NCI-H2081 treated with DMSO at 0.1 percent for 48 hours (cell line): ENCODE results near the gene CDKN2B.
A peak's percentile ranks its signal among the peaks of the same experiment; 100 is the strongest.

Experiments
- DNase-seq: peaks from one replicate; lab custom pipeline; 2025; lab: John Stamatoyannopoulos, UW

CDKN2B gene

GRCh38 chr9:22033012-22033630, 24.0 kb upstream of the CDKN2B start:
- no peak for DNase-seq

GRCh38 chr9:22031655-22032411, 22.7 kb upstream of the CDKN2B start:
- no peak for DNase-seq

DNA sequence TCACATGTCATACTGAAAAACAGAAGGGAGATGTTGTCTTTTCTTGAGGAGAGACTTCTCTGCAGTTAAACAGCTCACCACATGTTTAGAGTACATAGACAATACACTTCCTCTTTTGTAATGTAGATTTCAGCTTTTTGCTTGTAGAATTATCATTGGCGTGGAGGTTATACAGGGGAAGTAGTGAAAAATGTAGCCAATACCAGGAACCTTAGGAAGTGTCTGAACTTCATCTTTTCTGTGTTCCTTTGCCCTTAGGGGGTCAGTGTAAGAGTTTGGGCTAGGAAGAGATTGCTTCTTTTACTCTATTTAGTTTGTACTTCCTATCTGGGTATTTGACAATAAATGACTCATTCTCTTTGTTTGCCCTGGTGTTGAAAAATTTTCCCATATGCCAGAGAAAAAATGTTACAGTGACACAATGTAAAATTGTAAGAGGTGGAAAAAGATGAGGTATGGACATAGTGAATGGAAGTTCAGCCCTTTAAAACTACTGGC, 21.0 kb upstream of the CDKN2B start:
- DNase-seq = no peak

DNA sequence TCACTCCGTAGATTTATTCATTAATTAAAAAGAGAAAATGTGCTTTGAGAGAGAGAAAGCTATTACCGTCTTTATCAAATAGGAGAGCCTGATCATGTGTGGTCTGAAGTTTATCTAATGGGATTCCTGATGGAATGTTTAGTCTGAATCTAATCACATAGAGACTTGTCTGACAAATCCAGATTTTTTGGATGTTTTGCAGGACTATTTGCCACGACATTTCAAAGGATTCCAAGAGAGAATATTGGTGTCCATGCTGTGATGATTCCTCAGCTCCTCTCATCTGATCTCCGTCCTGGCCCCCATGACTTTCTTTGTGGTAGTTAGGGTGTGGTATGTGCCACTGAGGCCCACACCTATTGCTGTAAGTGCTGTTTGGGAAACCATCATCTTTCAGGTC, 20.1 kb upstream of the CDKN2B start:
- DNase-seq = no peak

DNA sequence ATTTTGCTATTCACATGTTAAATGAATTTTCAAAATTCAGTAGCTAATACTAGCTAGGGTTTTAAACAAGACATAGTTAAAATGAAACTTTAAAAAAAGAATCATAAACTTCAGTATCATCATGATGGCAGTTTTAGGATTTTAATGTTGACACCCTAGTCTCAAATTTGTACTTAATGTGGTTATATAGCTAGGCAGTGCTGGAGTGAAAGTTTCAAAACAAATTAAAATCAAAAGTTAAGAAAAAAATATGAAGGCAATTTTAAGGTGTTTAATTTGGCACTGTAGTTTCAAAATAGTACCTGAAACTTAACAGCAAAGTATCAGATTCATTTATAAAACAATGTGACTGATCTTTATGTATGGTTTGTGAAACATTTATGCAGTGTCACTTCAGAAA, 19.3 kb upstream of the CDKN2B start:
- no peak for DNase-seq

DNA sequence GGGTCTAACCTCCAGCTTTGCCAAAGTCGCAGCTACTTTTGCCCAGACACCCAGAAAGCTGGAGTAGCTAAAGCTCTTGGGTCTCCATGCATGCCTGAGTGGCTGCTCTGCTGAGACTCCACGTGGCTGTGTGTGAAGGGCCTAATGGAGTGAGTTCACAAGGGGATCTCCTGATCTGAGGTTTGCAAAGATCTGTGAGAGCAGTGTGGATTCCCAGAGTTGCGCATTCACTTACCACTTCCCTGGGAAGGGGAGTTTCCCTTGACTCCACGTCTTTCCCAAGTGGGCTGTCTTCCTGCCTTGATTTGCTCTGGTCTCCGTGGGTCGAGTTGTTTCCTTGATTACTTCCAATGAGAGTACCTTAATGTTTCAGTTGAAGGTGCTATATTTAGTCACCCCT, 17.6 kb upstream of the CDKN2B start:
- DNase-seq = no peak

- DNase-seq = no peak
These were observed 13.3 kb upstream of the CDKN2B start for GRCh38 chr9:22022396-22022795.

GRCh38 chr9:22010866-22011625, 1.9 kb upstream of the CDKN2B start:
- DNase-seq = no peak

GRCh38 chr9:22009506-22009867, 382 bp upstream of the CDKN2B start:
- no peak for DNase-seq

- DNase-seq = no peak
These were observed 755 bp downstream of the CDKN2B start for GRCh38 chr9:22008384-22008716.

GRCh38 chr9:22005702-22006606, 3.2 kb downstream of the CDKN2B start:
- DNase-seq = no peak

DNA sequence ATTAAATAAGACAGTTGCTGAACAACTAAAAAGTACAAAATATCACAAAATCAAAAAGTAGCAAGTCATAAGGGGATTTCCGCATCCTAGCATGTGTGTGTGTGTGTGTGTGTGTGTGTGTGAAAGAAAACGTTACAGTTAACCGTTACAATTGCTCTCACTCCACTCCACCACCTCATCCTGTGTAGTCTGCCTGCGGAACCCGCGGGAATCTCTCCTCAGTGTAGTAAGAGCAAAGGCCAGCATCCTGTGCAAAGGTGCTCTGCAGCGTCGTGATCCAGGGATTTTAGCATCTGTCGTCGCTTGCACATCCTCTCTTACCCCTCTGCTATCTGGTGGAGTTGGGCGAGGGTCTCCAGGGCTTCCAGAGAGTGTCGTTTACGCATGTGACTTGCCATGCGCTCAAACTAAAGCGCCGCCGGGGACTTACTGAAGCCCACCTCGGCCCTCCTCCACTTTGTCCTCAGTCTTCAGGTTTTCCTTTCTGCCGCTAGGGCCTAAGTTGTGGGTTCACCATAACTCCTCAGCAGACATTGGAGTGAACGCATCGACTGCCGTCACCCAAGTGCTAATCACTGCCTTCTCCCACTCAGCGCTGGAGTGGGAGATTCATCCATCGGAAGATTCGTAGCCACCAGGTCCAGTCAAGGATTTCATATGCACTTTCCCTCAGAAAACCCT, 3.9 kb downstream of the CDKN2B start:
- no peak for DNase-seq

GRCh38 chr9:22002038-22002437, 7.1 kb downstream of the CDKN2B start:
- no peak for DNase-seq

- DNase-seq = no peak
These were observed 11.1 kb downstream of the CDKN2B start for GRCh38 chr9:21998026-21998425.

- DNase-seq = no peak
These were observed 11.6 kb downstream of the CDKN2B start for GRCh38 chr9:21997480-21997879.

DNA sequence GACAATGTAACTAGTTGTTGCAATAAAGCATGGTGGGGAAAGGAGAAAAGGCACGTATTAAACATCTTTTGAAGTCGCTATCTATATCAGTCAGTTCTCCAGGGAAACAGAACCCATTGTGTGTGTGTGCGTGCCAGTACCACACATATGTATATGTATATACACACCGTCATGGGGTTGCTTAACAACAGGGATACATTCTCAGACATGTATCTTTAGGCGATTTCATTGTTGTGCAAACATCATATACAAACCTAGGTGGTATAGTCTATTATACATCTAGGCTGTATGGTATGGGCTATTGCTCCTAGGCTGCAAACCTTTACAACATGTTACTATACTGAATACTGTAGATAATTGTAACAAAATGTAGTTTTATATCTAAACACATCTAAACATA, 12.2 kb downstream of the CDKN2B start:
- no peak for DNase-seq

DNA sequence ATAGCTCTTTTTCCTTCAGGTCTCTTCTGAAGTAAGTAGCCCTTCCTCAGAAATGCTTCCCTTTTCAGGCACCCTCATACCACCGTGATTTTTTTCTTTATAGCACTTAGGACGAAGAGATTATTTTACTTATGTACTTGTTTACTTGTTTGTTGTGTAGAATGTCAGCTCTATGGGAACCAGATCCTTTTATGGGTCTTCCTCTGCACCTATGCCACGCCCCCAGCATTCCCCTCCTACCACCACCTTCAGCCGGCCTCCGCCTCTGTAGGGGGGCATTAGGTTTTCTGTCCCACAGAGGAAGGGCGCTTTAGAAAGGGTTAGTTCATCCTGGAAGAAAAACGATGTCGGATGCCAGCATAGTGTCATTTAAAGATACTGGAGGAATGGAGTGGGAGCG, 12.7 kb downstream of the CDKN2B start:
- DNase-seq = no peak

GRCh38 chr9:21995666-21996398, 13.3 kb downstream of the CDKN2B start:
- no peak for DNase-seq

DNA sequence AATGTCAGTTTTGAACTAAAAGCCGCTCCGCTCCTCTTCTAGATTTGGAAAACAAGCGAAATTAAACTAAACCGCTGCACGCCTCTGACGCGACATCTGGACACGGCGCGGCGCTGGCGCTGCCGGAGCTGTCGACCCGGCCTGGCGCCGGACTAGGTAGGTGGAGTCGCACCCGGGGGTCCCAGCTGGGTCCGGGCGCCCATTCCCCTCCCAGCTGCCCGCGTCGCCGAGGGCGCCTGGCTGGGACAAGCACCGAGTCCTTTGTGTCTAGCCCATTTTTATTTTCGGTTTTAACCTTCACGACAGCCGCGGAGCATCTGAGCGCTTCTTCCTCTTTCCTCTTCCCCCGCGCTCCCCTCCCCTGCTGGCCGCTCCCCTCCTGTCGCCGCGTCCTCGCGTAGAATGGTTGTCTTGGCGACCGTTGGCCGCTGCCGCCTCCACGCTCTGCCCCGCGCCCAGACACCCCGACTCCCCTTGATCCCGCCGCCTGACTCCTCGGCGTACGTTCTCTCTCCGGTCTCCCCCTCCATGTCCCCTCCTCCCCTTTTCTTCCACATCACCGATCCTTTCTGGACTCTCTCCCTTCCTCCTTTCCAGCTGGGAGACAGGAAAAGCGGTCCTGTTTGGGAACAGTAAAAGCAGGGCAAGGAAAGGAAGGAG, 14.0 kb downstream of the CDKN2B start:
- peak; percentile 48 for DNase-seq

DNA sequence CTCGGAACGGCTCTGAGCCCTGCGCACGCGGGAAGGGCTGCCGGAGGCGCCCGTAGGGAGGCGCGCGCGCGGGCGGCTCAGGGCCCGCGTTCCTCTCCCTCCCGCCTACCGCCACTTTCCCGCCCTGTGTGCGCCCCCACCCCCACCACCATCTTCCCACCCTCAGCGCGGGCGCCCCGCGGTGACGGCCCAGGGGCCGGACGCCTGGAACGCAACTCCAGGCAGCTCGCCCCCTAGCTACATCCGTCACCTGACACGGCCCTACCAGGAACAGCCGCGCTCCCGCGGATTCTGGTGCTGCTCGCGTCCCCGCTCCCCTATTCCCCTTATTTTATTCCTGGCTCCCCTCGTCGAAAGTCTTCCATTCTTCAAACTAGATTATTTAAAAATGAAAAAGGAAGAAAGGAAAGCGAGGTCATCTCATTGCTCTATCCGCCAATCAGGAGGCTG, 14.5 kb downstream of the CDKN2B start, which contains the start of gene CDKN2B-AS1:
TSS of gene CDKN2B-AS1 (plus strand) at position 236 of the 450 bp plus-strand sequence.
- no peak for DNase-seq
